ENCODE data around the gene ADAD2. TPM values are rescaled to one million over a fixed set of nuclear protein-coding genes. Genes with fewer than 3 reads are reported as not detected.

The ADAD2 gene
- total and polyA plus RNA-seq, 10 of the 15 experiments (the other 5 are each of a cell fraction or from before 2014, with no cell fraction given) = 0.44 to 0.68 (median 0.51) TPM; not detected in 7

- H3K79me2 ChIP-seq (ENCODE audit: control insufficient read depth, insufficient read depth, low read length) = no peaks in the 10 kb centered on the region
- H3K27me3 ChIP-seq (replicated peaks in 1 of 2; ENCODE audit: control insufficient read depth in 2 of 2, insufficient read depth in 2 of 2, low read length in 1 of 2) = peaks cover 0 to 2% of the 10 kb centered on the region in 2 experiments; a peak in 2 of 4 replicates
- no peak for FAIRE-seq
- SMC1A ChIA-PET (ENCODE audit: uncharacterized antibody, unreplicated experiment) = interaction anchor here (0.6 kb wide), 1 partner anchor 203 kb away, joined by 3 read pairs; no protein-coding TSS in a partner anchor
- no peak for TF ChIP-seq ZNF622 (IDR thresholded peaks at IDR 0.05)
- no peak for TF ChIP-seq SRF (IDR thresholded peaks at IDR 0.05; ENCODE audit: low read depth in 2 of 2, low read length in 2 of 2)
- no peak for TF ChIP-seq BCL3 (IDR thresholded peaks at IDR 0.05; ENCODE audit: borderline replicate concordance, insufficient read depth, low read depth, low read length, poor library complexity, severe bottlenecking)
- no peak for TF ChIP-seq TBL1XR1 (IDR thresholded peaks at IDR 0.05; ENCODE audit: low read depth, low read length)
- no peak for TF ChIP-seq SP1 (IDR thresholded peaks at IDR 0.05; ENCODE audit: low read depth, low read length)
- no peak for TF ChIP-seq ZSCAN29 (IDR thresholded peaks at IDR 0.05)
- TF ChIP-seq EZH2 (IDR thresholded peaks at IDR 0.05; ENCODE audit: borderline replicate concordance, control insufficient read depth, low read depth, low read length) = no peak
- no peak for TF ChIP-seq WRNIP1 (IDR thresholded peaks at IDR 0.05; ENCODE audit: borderline replicate concordance, low read depth, low read length)
- no peak for TF ChIP-seq MTA3 (IDR thresholded peaks at IDR 0.05; ENCODE audit: borderline replicate concordance, low read length)
- no peak for TF ChIP-seq IKZF1 (conservative IDR thresholded peaks at IDR 0.05)
- TF ChIP-seq POLR2A (IDR thresholded peaks at IDR 0.05; ENCODE audit: low read depth, low read length) = no peak
- no peak for TF ChIP-seq ZBTB4 (CRISPR knock-in tag; IDR thresholded peaks at IDR 0.05)
- TF ChIP-seq TCF3 (IDR thresholded peaks at IDR 0.05; ENCODE audit: borderline replicate concordance, insufficient read depth, low read depth, low read length) = no peak
- H3K9me3 ChIP-seq (replicated peaks; ENCODE audit: control insufficient read depth, insufficient read depth, low read length) = no peaks in the 10 kb centered on the region; the same call in 2 of the 3 replicates
- ATAC-seq = no peak
- CTCF ChIA-PET = no interaction called here
- H4K20me1 ChIP-seq (ENCODE audit: control insufficient read depth, insufficient read depth) = no peaks in the 10 kb centered on the region
- RAD21 ChIA-PET (ENCODE audit: unreplicated experiment) = no interaction called here
- POLR2A ChIA-PET = no interaction called here
- H3K4me1 ChIP-seq (ENCODE audit: control insufficient read depth, insufficient read depth, low read length) = no peaks in the 10 kb centered on the region
- no peak overlapping the region for H3K4me2 ChIP-seq (ENCODE audit: control insufficient read depth, insufficient read depth)
- no peaks in the 10 kb centered on the region for H3K36me3 ChIP-seq (ENCODE audit: control insufficient read depth in 2 of 2, insufficient read depth in 2 of 2, low read length in 1 of 2)
- DNase-seq (ENCODE audit: low read depth, low spot score) = no peak
- H3K9ac ChIP-seq (ENCODE audit: control insufficient read depth, insufficient read depth, low read length) = no peak overlapping the region
- H3K27ac ChIP-seq (ENCODE audit: control insufficient read depth, insufficient read depth) = no peak overlapping the region
- BruUV-seq (replicated peaks) = no TSS peak
- H2AFZ ChIP-seq (ENCODE audit: control insufficient read depth, low read depth, low read length) = no peak overlapping the region
- intact Hi-C loops (cut with micrococcal nuclease; ENCODE audit: unreplicated experiment) (no loop called here), in situ Hi-C loops (cut with MboI) (no loop called here)
- 0% methylated on average over 1 of the region's 1 CpG for WGBS (ENCODE audit: insufficient coverage, insufficient replicate concordance, low lambda C conversion rate, missing lambda C conversion rate)
- H3K4me3 ChIP-seq = no peak overlapping the region
Observed at GRCh38 chr16:84241778-84242177, 50.8 kb downstream of the ADAD2 start.

Data from GM12878 (cell line).